GM12873 (cell line): ENCODE results near the gene NUCB2.

ENCODE experiments used
- CTCF ChIP-seq: IDR thresholded peaks from 2 replicates; pipeline ENCODE4 v1.5.1; 2012; ENCODE audit warnings: low read depth, mild to moderate bottlenecking, moderate library complexity, low read length, control low read depth; ENCODE audit not compliant: insufficient read depth; ENCODE audit errors: missing control alignments

NUCB2 gene

GRCh38 chr11:17244046-17244445, 32.5 kb upstream of the NUCB2 start:
- no peak for TF ChIP-seq CTCF

DNA sequence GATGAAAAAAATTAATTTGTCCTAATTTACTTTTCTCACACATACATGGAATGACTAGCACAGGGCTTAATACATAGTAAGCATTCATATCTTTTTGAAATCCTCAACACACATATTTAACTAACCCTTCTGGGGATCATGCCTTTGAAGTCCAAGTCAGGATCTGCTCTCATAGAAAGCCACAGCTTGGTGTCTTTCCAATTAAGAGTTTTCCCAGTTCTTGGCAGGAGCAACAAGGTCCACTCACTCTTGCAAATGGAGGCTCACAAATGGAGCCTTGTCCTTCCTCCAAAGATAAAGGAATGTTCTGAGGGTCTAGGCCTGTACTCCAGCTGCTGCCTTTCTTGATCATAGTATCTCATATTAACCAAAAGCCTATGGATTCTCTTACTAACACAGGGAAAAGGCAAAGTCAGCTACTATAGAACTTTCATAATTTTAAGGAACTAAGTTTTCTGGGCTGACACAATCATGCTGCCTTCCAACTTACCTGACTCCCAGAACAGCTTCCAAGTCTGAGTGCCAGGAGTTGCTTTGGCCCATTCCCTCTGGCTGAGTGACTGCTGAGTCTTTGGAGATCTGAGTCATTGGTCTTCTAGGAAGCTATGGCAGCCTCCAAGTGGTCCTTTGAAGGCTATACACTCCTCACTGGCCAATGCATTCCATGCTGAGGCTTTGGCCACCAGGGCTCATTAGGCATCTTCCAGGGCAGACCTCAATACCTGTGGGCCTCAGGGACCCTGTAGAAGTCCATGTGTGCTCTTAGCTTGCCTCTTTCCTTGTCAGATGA, 25.8 kb upstream of the NUCB2 start:
- TF ChIP-seq CTCF = no peak

DNA sequence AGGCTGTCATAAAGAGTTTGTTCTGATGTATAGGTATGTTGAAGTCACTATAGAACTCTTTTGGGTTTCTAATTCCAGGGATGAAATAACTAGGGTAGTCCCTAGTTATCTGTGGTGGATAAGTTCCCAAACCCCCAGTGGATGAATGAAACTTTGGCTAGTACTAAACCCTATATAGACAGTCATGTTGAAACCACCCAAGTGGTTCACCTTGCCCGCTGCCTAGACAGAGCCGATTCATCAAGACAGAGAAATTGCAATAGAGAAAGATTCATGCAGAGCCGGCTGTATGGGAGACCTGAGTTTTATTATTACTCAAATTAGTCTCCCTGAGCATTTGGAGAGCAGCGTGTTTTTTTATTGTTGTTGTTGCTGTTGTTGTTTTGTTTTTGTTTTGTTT, 23.8 kb upstream of the NUCB2 start:
- no peak for TF ChIP-seq CTCF

DNA sequence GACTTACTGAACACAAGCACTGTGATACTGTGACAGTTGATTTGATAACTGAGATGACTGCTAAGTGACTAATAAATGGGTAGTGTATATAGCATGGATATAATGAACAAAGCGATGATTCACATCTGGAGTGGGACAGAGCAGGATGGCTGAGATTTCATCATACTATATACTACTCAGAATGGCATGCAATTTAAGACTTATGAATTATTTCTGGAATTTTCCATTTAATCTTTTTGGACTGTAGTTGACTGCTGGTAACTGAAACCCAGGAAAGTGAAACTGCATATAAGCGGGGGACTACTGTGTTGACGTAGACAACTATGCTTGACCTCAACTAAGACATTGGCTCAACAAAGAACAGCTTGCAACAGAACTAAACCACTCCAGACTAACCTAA, 20.0 kb upstream of the NUCB2 start:
- TF ChIP-seq CTCF = no peak

DNA sequence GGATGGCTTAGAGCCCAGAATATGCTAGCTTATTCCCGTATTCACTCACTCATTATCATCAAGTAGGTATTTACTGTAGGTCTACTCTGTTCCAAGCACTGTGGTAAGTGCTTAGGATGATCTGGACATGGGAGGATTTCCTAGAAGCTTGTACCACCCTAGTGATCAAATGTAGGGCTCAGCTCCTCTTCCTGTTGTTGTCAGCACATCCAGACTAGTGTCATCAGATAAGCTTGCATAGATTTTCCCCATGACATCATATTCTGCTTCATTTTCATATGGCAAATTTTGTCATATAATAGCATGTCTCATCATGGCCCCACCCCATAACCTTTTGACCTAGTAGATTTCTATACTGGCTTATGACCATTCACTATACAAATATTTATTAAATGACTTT, 19.3 kb upstream of the NUCB2 start:
- no peak for TF ChIP-seq CTCF

GRCh38 chr11:17258670-17259069, 17.9 kb upstream of the NUCB2 start:
- TF ChIP-seq CTCF = no peak

GRCh38 chr11:17259519-17259918, 17.0 kb upstream of the NUCB2 start:
- no peak for TF ChIP-seq CTCF
